ENCODE measurements around the gene PKP1.

Gene PKP1

DNA sequence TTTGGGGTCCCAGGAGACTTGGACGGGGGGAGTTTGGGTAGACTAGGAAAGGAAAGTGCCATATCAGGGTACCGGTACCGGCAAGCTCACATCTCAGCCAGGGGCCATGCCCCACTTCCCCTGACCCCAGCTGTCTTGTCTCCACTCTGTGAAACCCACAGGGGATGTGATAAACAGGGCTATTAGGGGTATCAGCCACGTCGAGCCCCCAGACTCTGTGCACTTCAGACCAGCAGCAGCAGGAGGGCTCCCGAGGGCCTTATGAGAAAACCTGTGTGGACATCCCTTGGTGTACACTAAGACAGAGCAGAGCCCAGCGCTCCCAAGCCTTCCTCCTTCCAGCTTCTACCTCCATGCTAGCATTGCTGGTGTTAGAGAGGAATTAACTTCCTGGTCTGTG is 47.9 kb downstream of the PKP1 start:
- Histone ChIP-seq H3K4me1 (ENCODE audit: insufficient read depth, low read length, severe bottlenecking) (no peaks in the 10 kb centered on the region), H3K4me2 (ENCODE audit: low read length) (no peak overlapping the region), H3F3A (ENCODE audit: insufficient read depth, low read length) (no peaks in the 10 kb centered on the region), H2AFZ (ENCODE audit: low read length) (no peak overlapping the region), H4K20me1 (ENCODE audit: insufficient read depth, low read length) (no peaks in the 10 kb centered on the region), H3K36me3 (ENCODE audit: insufficient read depth, low read length) (no peaks in the 10 kb centered on the region), H3K9me2 (ENCODE audit: low read depth, low read length) (no peaks in the 10 kb centered on the region), H3K9me3 (ENCODE audit: low read length) (no peaks in the 10 kb centered on the region), H3K4me3 (ENCODE audit: low read depth, low read length, poor library complexity, severe bottlenecking) (no peak overlapping the region), H3K27ac (ENCODE audit: low read depth, low read length, poor library complexity, severe bottlenecking) (no peak overlapping the region), H3K9ac (ENCODE audit: low read length) (no peak overlapping the region), H3K79me2 (ENCODE audit: insufficient read depth, low read length) (no peaks in the 10 kb centered on the region), H3K27me3 (ENCODE audit: insufficient read depth, low read length) (no peaks in the 10 kb centered on the region)
- TF ChIP-seq CTCF (IDR thresholded peaks at IDR 0.05; ENCODE audit: low read length), result no peak
- no peak for TF ChIP-seq EZH2 (IDR thresholded peaks at IDR 0.05; ENCODE audit: borderline replicate concordance, low read length)

GRCh38 chr1:201332021-201332420 is 48.7 kb downstream of the PKP1 start:
- Histone ChIP-seq H3K79me2 (ENCODE audit: insufficient read depth, low read length) (no peaks in the 10 kb centered on the region), H3K36me3 (ENCODE audit: insufficient read depth, low read length) (no peaks in the 10 kb centered on the region), H3K27ac (ENCODE audit: low read depth, low read length, poor library complexity, severe bottlenecking) (no peak overlapping the region), H3K4me2 (ENCODE audit: low read length) (no peak overlapping the region), H3K4me3 (ENCODE audit: low read depth, low read length, poor library complexity, severe bottlenecking) (no peak overlapping the region), H3K9me3 (ENCODE audit: low read length) (no peaks in the 10 kb centered on the region), H4K20me1 (ENCODE audit: insufficient read depth, low read length) (no peaks in the 10 kb centered on the region), H3K9ac (ENCODE audit: low read length) (no peak overlapping the region), H3K9me2 (ENCODE audit: low read depth, low read length) (no peaks in the 10 kb centered on the region), H2AFZ (ENCODE audit: low read length) (no peak overlapping the region), H3F3A (ENCODE audit: insufficient read depth, low read length) (no peaks in the 10 kb centered on the region), H3K27me3 (ENCODE audit: insufficient read depth, low read length) (no peaks in the 10 kb centered on the region), H3K4me1 (ENCODE audit: insufficient read depth, low read length, severe bottlenecking) (no peaks in the 10 kb centered on the region)
- no peak for TF ChIP-seq CTCF (IDR thresholded peaks at IDR 0.05; ENCODE audit: low read length)
- no peak for TF ChIP-seq EZH2 (IDR thresholded peaks at IDR 0.05; ENCODE audit: borderline replicate concordance, low read length)

DNA sequence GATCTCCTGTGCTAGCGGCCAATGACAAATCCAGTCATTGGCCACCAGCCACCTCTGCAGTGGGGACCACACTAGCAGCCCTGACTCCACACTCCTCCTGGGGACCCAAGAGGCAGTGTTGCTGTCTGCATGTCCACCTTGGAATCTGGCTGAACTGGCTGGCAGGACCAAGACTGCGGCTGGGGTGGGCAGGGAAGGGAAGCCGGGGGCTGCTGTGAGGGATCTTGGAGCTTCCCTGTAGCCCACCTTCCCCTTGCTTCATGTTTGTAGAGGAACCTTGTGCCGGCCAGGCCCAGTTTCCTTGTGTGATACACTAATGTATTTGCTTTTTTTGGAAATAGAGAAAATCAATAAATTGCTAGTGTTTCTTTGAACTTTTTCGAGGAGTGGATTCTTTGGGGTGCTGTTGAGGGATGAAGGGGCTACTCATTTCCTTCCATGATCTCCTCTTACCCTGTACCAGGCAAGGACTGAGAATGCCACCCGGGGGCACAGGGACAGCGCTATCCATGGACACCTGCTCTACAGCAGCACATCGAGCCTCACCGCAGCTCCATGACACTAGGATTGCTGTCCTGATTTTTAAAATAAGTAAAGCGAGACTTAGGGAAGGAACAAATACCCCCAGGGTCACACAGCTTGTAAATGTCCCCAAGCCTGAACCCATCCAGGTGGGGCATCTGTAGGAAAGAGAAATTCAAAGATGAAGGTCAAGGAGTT is 49.5 kb downstream of the PKP1 start:
- Histone ChIP-seq H3K9me3 (ENCODE audit: low read length) (no peaks in the 10 kb centered on the region), H4K20me1 (ENCODE audit: insufficient read depth, low read length) (no peaks in the 10 kb centered on the region), H3K4me2 (ENCODE audit: low read length) (no peak overlapping the region), H3K27ac (ENCODE audit: low read depth, low read length, poor library complexity, severe bottlenecking) (no peak overlapping the region), H3K79me2 (ENCODE audit: insufficient read depth, low read length) (no peaks in the 10 kb centered on the region), H3F3A (ENCODE audit: insufficient read depth, low read length) (no peaks in the 10 kb centered on the region), H3K9ac (ENCODE audit: low read length) (no peak overlapping the region), H3K4me3 (ENCODE audit: low read depth, low read length, poor library complexity, severe bottlenecking) (no peak overlapping the region), H3K4me1 (ENCODE audit: insufficient read depth, low read length, severe bottlenecking) (no peaks in the 10 kb centered on the region), H3K36me3 (ENCODE audit: insufficient read depth, low read length) (no peaks in the 10 kb centered on the region), H2AFZ (ENCODE audit: low read length) (no peak overlapping the region), H3K27me3 (ENCODE audit: insufficient read depth, low read length) (no peaks in the 10 kb centered on the region), H3K9me2 (ENCODE audit: low read depth, low read length) (no peaks in the 10 kb centered on the region)
- TF ChIP-seq EZH2 (IDR thresholded peaks at IDR 0.05; ENCODE audit: borderline replicate concordance, low read length) (no peak), CTCF (IDR thresholded peaks at IDR 0.05; ENCODE audit: low read length) (no peak)
